ENCODE data around the gene JAG1.

Gene JAG1

GRCh38 chr20:10641893-10642292 is 31.9 kb downstream of the JAG1 start:
- TF ChIP-seq, protein P1, sequence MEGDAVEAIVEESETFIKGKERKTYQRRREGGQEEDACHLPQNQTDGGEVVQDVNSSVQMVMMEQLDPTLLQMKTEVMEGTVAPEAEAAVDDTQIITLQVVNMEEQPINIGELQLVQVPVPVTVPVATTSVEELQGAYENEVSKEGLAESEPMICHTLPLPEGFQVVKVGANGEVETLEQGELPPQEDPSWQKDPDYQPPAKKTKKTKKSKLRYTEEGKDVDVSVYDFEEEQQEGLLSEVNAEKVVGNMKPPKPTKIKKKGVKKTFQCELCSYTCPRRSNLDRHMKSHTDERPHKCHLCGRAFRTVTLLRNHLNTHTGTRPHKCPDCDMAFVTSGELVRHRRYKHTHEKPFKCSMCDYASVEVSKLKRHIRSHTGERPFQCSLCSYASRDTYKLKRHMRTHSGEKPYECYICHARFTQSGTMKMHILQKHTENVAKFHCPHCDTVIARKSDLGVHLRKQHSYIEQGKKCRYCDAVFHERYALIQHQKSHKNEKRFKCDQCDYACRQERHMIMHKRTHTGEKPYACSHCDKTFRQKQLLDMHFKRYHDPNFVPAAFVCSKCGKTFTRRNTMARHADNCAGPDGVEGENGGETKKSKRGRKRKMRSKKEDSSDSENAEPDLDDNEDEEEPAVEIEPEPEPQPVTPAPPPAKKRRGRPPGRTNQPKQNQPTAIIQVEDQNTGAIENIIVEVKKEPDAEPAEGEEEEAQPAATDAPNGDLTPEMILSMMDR (conservative IDR thresholded peaks at IDR 0.05; ENCODE audit: control insufficient read depth, insufficient read depth, low read depth, low read length), result no peak
- no peak for DNase-seq (ENCODE audit: low read depth)
- H3K4me3 ChIP-seq (ENCODE audit: control insufficient read depth, low read depth, low read length), result no peak overlapping the region

DNA sequence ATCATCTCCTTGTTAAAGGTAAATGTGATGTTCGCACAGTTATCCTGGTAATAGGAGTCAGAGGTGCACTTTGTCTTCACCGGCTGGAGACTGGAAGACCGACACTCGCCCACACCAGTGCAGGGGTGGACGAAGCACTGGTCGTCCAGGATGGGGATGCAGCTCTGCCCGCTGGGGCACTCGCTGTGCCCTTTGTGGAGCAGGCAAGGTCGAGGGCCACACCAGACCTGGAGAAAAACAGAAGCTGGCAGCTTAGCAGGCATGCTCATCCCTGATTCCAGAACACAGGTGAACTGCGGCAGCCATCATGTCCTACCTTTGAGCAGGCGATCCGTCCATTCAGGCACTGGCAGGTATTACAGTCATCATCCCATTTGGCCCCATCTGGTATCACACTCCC is 32.3 kb downstream of the JAG1 start:
- DNase-seq (ENCODE audit: low read depth), result no peak
- TF ChIP-seq, protein P1 (conservative IDR thresholded peaks at IDR 0.05; ENCODE audit: control insufficient read depth, insufficient read depth, low read depth, low read length), result no peak
- no peak overlapping the region for H3K4me3 ChIP-seq (ENCODE audit: control insufficient read depth, low read depth, low read length)

DNA sequence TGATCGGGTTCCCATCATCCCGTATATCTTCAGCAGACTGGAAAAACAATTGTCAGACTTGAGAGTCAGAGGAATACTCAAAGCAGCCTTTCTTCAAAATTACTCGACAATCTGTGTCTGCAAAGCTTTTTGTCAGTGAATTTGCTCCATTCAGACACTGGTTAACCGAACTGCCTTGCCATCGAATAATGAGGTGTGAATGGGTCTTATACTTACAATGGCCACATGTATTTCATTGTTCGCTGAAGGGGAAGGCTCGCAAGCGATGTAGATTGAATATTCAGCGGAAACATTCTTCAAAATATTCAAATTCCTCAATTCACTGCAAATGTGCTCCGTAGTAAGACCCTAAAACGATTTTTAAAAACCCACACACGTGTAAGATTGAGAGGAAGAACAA is 32.9 kb downstream of the JAG1 start:
- no peak overlapping the region for H3K4me3 ChIP-seq (ENCODE audit: control insufficient read depth, low read depth, low read length)
- TF ChIP-seq, protein P1 (conservative IDR thresholded peaks at IDR 0.05; ENCODE audit: control insufficient read depth, insufficient read depth, low read depth, low read length), result no peak
- no peak for DNase-seq (ENCODE audit: low read depth)

GRCh38 chr20:10639737-10640556 is 33.9 kb downstream of the JAG1 start:
- no peak overlapping the region for H3K4me3 ChIP-seq (ENCODE audit: control insufficient read depth, low read depth, low read length)
- TF ChIP-seq, protein P1 (conservative IDR thresholded peaks at IDR 0.05; ENCODE audit: control insufficient read depth, insufficient read depth, low read depth, low read length), result no peak

GRCh38 chr20:10639077-10639736 is 34.6 kb downstream of the JAG1 start:
- H3K4me3 ChIP-seq (ENCODE audit: control insufficient read depth, low read depth, low read length), result no peak overlapping the region
- DNase-seq (ENCODE audit: low read depth), result no peak
- TF ChIP-seq, protein P1 (conservative IDR thresholded peaks at IDR 0.05; ENCODE audit: control insufficient read depth, insufficient read depth, low read depth, low read length), result no peak

More at GRCh38 chr20:10639737-10640556, 33.9 kb downstream of the JAG1 start:
- no peak for DNase-seq (ENCODE audit: low read depth)

- no peak overlapping the region for H3K4me3 ChIP-seq (ENCODE audit: control insufficient read depth, low read depth, low read length)
- no peak for DNase-seq (ENCODE audit: low read depth)
- TF ChIP-seq, protein P1 (conservative IDR thresholded peaks at IDR 0.05; ENCODE audit: control insufficient read depth, insufficient read depth, low read depth, low read length), result no peak
These were observed 36.2 kb downstream of the JAG1 start for GRCh38 chr20:10637563-10637962.

Measured in fibroblast of mammary gland (primary cell).